Activated CD4-positive, alpha-beta T cell treated with anti-CD3 and anti-CD28 coated beads for 4 hours (primary cell): ENCODE measurements around the gene TICRR.

Source experiments
- DNase-seq, 2 donors: peaks; one replicate each; pipeline ENCODE4 v3.0.0-alpha.2; 2020

The TICRR gene

GRCh38 chr15:89656116-89656815, 81.0 kb downstream of the TICRR start:
- DNase-seq: no peak

- DNase-seq: no peak
Measured at GRCh38 chr15:89657686-89658200, 82.5 kb downstream of the TICRR start.

- no peak for DNase-seq
Measured at GRCh38 chr15:89659295-89659694, 84.0 kb downstream of the TICRR start.

- no peak for DNase-seq
Measured at GRCh38 chr15:89660556-89660955, 85.3 kb downstream of the TICRR start.

GRCh38 chr15:89662893-89663626, 87.8 kb downstream of the TICRR start:
- no peak for DNase-seq

- no peak for DNase-seq
Measured at GRCh38 chr15:89664441-89665350, 89.4 kb downstream of the TICRR start.

- no peak for DNase-seq
Measured at GRCh38 chr15:89665449-89666181, 90.3 kb downstream of the TICRR start.

- DNase-seq: no peak
Measured at GRCh38 chr15:89666184-89666857, 91.1 kb downstream of the TICRR start.

- no peak for DNase-seq
Measured at GRCh38 chr15:89666858-89667705, 91.8 kb downstream of the TICRR start.

GRCh38 chr15:89667706-89667960, 92.4 kb downstream of the TICRR start:
- DNase-seq: no peak

GRCh38 chr15:89668171-89668570, 92.9 kb downstream of the TICRR start:
- DNase-seq: no peak

- DNase-seq: no peak
Measured at GRCh38 chr15:89669309-89669865, 94.1 kb downstream of the TICRR start.

- no peak for DNase-seq
Measured at GRCh38 chr15:89669941-89670340, 94.7 kb downstream of the TICRR start.

GRCh38 chr15:89670971-89671560, 95.8 kb downstream of the TICRR start:
- no peak for DNase-seq

GRCh38 chr15:89671687-89672086, 96.4 kb downstream of the TICRR start:
- no peak for DNase-seq

GRCh38 chr15:89672221-89673164, 97.2 kb downstream of the TICRR start:
- no peak for DNase-seq

GRCh38 chr15:89673165-89673512, 97.9 kb downstream of the TICRR start:
- no peak for DNase-seq

GRCh38 chr15:89674526-89674925, 99.3 kb downstream of the TICRR start:
- no peak for DNase-seq

- no peak for DNase-seq
Measured at GRCh38 chr15:89675606-89676005, 100.3 kb downstream of the TICRR start.
